22Rv1 (cell line): Measurements from ENCODE around the gene CPOX.

Source experiments
- CTCF ChIP-seq: fragments of 450-650 bp; IDR thresholded peaks from 2 replicates; pipeline ENCODE4 v1.5.1; 2017; ENCODE audit warnings: mild to moderate bottlenecking
- ZFX ChIP-seq: fragments of 450-650 bp; IDR thresholded peaks from 2 replicates; pipeline ENCODE4 v1.6.1; 2017; ENCODE audit warnings: antibody characterized with exemption, borderline replicate concordance

GRCh38 chr3:98583766-98584165 lies 9.6 kb downstream of the CPOX start:
- TF ChIP-seq CTCF (no peak), ZFX (no peak)
